ENCODE results near the gene PTPRD.

- no peak for TF ChIP-seq CTCF (IDR thresholded peaks at IDR 0.05; ENCODE audit: insufficient read depth, low read length, poor library complexity, severe bottlenecking)
- TF ChIP-seq EZH2phosphoT487 (conservative IDR thresholded peaks at IDR 0.05; ENCODE audit: low read length), result no peak
Measured at GRCh38 chr9:10148796-10149195, 464.0 kb downstream of the PTPRD start.
